ENCODE measurements around the gene ZBBX.
"Not testable (repeated sequence)": the region's sequence is repeated elsewhere in the genome, so short reads cannot be mapped to it uniquely, and the experiment has no call there.

Gene ZBBX, protein sequence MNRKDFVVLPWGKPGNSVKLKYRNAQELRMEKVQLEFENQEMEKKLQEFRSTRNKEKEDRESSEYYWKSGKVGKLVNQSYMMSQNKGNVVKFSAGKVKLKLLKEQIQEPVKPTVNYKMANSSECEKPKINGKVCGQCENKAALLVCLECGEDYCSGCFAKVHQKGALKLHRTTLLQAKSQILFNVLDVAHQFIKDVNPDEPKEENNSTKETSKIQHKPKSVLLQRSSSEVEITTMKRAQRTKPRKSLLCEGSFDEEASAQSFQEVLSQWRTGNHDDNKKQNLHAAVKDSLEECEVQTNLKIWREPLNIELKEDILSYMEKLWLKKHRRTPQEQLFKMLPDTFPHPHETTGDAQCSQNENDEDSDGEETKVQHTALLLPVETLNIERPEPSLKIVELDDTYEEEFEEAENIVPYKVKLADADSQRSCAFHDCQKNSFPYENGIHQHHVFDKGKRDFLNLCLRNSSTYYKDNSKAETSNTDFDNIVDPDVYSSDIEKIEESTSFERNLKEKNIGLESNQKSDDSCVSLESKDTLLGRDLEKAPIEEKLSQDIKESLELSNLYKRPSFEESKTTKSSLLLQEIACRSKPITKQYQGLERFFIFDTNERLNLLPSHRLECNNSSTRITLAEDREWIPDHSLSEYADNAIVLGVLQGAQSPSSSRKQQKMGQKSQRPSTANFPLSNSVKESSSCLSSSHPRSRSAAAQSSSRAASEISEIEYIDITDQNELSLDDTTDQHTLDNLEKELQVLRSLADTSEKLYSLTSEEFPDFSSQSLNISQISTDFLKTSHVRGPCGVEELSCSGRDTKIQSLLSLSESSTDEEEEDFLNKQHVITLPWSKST

DNA sequence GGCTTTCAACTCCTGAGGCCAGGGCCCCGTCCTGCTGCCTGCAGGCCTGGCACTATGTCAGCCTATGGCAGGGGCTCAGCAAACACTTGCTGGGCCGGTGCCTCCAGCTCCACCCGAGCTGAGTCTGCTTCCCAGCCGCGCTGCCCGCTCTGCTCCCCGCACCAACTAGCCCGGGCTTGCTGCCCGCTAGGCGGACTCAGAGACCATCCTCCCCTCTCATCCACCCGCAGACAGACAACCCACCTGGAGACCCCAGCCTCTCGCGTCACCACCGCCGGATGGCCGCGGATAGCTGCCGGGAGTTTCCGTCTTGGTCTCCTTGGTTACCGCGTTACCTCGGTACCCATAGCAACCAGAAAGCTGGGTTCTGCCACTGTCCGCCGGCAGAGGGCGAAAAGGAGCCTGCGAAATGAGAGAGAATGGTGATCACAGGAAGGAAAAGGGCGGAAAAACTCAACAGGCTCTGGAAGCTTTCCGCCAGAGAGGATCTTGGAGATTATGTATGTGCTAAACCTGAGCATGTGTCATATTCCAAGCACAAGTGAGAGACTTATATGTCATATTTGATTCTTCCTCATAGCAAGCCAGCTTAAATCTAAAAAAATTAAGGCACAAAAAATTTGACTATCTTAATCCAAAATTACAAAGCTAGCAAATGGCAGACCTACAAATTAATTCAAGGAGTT lies at the start of gene ZBBX:
Gene ZBBX, minus strand, starts transcription at position 294 of the 686 bp plus-strand sequence. CDS start 7,396 bp downstream, outside the sequence.
- peak; percentile 63 for DNase-seq

DNA sequence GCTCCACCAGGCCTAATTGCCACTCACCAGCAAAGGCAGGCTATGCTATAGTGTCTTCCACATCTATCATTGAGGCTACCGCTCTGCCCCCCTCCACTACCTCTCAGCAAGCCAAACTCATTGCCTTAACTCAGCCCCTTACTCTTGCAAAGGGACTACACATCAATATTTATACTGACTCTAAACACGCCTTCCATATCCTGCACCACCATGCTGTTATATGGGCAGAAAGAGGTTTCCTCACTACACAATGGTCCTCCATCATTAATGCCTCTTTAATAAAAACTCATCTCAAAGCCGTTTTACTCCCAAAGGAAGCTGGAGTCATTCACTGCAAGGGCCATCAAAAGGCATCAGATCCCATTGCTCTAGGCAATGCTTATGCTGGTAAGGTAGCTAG lies 46.9 kb upstream of the ZBBX start:
- DNase-seq = not testable (repeated sequence)

DNA sequence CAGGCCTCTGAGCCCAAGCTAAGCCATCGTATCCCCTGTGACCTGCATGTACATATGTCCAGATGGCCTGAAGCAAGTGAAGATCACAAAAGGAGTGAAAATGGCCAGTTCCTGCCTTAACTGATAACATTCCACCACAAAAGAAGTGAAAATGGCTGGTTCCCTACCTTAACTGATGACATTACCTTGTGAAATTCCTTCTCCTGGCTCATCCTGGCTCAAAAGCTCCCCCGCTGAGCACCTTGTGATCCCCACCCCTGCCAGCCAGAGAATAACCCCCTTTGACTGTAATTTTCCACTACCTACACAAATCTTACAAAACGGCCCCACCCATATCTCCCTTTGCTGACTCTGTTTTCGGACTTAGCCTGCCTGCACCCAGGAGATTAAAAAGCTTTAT lies 42.3 kb upstream of the ZBBX start:
- not testable (repeated sequence) for DNase-seq

DNA sequence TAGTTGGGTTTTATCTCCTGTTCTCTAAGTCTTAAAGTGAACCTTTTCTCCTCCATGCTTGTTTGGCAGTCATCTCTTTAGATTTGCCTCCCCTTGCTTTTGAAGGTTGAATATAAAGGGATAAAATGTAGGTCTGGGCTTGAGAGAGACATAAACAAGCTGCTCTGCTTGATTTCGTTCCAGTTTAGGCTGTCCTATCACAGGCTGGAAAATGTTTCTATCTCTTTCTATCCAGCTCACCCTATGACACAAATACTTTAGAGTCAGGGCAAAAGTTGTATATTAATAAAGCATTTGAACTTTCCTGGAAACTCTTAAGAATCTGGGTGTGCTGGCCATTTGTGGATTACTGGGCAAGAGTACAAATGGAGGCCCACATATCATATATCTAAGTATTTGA lies 29.5 kb upstream of the ZBBX start:
- no peak for DNase-seq

DNA sequence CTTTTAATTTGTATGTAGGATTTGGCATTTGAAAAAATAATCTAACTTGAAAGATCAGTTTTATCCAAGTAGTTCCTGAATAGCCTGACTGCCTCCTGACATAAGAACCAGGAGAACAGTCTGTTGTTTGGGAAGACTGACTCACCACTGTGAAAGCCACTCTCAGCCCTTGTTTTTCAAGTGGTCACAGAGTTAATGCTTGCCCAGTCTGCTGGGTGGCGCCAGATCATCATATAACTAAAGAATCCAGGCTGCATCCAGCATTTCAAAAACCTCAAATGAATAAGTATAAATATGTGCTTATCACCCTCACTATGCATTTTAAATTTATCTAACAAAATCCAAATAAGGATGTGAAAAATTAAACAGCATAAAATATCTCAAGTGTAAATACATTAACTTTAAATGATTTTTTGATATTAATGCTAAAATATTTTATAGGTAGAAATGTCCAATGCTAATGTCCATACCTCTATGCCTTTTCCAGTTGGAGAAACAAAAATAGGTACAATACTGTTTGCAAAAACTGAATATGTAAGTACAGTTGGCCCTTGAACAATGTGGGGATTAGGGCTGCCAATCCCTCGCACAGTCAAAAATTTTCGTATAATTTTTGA lies 26.9 kb upstream of the ZBBX start:
- no peak for DNase-seq

DNA sequence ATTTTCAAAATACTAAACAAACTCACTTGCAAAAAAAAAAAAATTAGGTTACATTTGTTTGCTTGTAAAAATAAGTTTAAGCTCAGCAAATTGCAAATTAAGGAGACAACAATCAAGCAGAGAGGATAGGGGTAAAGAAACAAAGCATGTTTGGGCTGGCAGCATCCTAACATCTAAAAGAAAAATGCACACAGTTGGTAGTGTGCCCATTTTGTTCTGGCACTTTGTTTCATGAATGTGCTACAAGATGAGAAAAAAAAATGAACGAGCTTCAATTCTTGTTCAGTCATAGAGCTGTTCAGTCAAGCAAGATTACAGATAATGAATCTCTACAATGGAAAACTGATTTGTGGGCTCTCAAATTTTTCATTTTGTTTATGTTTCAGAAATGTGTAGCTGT lies 17.7 kb upstream of the ZBBX start:
- no peak for DNase-seq

DNA sequence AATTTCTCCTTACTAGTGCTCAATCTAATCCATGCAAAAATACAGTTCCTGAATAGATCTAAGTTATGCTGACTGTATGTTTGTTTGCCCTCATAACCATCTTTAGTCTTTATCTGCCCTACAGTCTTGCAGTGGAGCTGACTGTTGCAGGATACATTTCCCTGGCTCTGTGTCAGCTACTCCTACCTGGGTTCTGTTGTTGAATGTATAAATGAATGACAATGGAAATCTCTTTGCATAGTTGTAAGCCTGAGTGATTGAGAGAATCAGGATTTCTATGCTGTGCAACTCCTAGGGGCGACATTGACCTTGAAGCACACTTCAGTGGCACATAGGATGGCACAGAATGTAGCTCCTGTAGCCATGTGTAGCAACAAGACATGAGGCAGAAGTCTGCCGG lies 16.0 kb upstream of the ZBBX start:
- DNase-seq = no peak

DNA sequence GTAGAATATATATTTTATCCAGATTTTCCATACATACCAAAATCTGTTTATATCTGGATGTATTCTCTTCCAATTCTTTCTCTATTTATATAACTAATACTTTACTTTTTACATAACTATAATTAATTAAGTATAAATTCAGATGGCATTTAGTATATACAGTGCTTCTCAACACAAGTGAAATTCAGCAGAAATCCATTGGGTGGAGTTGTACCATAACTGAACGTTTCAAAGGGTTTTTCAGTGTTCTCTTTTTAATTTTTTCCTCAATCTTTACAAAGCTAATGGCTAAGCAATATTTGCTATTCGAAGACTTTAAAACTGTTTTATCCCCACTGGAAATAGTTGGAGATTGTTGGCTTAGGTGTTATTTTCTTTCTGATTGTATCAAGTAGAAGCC lies 13.9 kb upstream of the ZBBX start:
- no peak for DNase-seq

DNA sequence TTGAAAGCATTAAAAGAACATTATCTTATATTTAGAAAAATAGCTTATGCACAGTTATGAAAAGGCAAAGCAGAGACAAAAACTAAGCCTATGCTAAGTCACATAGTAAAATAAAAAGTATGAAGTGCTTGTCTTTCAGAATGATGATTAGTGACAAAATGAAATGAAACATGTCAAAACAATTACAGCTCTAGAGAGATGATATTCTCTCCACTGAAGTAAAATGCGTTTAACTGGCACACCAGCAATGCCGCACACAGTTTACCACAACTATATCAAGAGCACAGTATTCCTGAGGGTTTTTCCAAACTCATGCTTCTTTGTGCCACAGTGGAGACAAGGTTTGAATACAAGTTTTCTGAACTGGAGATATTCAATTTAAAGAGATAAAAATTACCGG lies 2.1 kb upstream of the ZBBX start:
- no peak for DNase-seq

DNA sequence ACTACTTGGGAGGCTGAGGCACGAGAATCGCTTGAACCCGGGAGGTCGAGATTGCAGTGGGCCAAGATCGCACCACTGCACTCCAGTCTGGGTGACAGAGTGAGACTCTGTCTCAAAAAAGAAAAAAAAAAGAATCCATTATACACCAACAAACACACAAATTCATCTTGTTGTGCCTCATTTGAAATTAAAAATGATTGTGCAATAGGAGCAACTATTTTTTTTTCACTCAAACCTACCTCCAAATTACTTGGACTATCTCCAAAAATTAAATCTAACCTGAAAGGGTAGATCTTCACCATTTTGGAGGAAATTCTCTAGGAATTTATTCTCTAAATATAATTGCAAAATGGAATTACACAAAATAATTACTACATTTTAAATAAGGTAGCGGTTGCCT lies 4.6 kb downstream of the ZBBX start:
- DNase-seq = no peak

DNA sequence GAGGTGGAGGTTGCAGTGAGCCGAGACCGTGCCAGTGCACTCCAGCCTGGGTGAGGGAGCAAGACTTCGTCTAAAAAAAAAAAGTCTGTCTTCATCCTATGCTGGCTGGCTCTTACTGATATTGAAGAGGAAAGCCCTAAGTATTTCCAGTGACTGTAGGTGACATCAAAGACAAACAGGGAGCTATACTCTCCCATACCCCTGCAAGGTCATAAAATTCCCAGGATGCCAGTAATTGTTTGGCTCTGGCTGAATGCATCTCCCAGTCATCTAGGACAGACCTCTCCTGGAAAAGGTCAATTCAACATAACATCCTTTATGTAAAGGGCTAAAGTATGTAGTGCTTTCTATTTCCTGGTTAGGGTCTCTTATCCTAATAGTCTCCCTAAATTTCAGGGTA lies 8.0 kb downstream of the ZBBX start:
- no peak for DNase-seq

DNA sequence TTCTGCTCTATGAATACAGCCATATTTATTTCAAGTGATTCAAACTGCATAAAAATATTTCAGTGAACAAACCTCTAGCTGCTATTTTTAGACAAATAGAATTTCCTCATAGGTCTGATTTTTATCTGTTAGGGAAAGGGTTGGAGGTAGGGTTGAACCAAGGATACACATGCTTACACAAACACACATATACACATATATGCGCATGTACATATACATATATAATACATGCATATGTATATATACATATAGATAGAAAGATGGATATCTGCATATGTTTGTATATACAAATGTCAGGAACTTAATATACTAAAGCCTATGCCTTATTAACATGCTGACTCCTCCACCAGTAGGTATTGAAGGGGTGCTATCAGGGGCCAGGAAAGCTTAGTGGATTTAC lies 18.1 kb downstream of the ZBBX start:
- no peak for DNase-seq

DNA sequence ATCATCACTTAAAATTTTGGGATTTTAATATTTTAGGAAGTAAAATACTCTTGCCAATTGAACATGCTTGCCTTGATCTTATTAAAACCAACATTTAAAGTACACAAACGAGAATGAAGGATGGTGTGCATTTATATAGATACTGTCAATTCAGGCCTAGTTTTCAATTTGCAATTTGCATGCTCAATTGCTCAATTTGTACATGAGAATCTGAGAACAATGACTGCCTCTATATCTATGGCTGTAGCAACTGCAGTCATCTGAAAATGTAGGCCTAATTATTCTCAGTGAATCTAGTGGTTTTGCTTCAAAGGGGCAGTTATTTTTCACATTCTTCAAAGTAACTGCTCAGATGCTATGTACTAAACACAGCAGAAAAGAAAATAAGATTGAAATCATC lies 18.8 kb downstream of the ZBBX start:
- no peak for DNase-seq

DNA sequence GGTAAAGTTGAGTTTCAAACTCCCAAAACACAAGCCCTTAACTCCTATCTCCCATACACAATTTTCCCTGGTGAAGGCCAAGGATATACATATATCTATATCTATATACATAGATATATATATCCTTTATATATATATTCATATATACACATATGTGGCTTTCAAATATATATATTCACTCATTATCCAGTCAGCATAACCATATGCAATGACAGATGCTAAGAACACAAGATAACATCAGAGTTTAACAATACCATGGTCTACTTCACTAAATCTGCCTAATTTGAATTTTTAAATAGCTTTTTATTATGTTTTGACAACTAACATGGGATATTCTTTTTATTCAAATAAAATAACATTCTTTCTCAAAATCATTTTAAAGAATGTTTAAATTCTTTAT lies 24.7 kb downstream of the ZBBX start:
- no peak for DNase-seq

DNA sequence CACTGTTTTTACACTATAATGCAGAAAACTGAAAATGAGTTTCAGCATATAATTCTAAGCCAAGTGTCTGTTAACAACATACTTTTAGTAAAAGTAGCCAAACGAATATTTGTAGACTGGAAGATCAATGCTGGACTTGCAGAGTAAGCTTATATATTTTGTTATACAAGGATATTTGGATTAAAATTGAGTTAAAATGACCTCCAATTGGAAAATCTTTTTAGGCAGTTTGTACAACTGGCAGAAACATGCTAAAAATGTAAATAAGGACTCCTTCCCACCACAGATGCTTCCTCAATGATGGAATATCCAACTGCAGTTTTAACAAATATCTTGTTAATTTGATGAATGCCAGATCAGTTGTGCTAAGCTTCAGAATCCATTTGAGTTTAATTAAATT lies 25.3 kb downstream of the ZBBX start:
- DNase-seq = no peak

DNA sequence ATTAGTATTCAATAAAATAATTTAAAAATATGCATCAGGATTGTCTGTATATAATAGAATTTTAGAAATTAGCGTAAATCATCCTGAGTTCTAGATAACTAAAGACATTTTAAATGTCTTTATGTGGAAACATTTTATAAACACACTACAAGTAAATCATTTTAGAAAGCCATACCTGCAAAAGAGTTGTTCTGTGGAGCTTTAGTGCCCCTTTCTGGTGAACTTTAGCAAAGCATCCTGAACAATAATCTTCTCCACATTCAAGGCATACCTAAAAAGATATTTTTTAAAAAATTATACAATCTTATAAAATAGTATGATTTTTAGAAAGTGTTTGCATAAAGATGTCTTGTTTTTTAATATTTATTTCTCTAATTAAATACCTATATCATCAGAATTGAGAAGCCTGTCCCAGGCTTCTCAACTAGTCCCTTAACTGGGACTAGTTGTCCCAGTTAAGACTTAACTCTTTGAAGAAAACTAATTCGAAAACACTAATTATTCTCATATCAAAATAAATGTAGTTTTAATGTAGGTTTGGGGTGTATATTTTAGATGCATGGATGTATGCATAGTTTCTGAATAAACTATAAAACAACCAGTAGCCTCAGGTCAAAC lies 29.7 kb downstream of the ZBBX start:
- DNase-seq = no peak

DNA sequence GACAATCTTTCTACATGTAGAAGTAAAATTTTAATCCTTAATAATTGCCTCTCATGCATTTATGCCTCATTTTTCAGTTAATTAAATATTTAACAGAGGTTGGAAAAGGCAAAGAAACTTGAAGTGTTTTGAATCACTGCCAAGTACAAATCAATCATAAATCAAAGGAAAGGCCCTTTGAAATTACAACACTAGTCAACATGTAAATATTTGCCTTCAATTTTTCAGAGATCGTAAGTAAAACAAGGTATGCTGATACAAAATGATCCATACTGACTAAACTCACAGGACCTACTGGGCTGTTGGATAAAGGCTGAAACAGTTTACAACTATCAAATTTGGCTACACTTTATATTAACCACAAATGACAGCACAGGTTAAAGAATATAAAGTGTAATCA lies 33.9 kb downstream of the ZBBX start:
- DNase-seq = no peak

DNA sequence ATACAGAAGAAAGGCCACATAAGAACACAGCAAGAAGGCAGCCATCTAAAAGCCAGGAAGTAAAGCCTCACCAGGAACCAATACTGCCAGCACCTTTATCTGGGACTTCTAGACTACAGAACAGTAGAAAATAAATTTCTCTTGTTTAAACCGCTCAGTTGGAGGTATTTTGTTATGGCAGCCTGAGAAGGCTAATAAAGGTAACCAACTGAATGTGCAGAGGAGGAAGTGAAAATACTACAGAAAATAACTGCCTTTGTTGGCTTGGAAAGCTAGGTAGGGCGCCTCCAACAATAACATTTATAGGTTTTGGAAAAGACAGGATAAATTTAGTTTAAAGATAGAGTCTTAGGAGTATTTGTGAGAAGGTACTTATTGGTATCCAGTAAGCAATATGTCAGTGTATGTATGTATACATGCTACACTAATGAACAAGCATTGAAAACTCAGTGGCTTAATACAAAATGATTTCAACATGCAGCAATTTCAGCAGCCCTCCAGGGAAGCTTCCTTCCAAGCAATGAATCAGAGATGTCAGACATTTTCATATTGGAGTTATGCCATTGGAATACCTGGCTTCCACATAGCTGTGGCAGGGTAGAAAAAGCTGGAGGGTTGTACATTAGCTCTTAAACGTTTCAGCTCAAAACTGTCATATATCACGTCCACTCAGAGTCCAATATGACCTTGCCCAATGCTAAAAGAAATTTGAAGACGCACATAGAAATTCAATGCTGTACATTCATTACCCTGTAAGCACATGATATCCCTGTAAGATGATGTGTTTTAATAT lies 48.9 kb downstream of the ZBBX start:
- no peak for DNase-seq

DNA sequence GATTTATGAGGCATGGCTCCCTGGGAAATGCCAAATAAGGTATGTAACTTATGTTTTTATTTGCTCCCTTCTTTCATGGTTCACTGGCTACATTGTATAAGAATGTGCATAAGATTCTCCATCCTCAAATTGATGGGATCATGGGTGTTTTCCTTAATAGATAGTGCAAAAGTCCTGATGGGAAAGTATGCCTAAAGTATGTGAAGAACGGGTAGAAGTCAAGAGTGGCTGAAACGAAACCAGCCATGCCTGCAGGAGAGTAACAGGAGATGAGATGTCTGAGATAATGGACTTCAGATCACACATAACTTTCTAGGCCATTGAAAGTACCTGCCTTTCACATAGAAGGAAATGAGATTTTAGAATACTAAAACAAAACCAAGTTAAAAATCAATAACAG lies 56.5 kb downstream of the ZBBX start:
- DNase-seq = no peak

DNA sequence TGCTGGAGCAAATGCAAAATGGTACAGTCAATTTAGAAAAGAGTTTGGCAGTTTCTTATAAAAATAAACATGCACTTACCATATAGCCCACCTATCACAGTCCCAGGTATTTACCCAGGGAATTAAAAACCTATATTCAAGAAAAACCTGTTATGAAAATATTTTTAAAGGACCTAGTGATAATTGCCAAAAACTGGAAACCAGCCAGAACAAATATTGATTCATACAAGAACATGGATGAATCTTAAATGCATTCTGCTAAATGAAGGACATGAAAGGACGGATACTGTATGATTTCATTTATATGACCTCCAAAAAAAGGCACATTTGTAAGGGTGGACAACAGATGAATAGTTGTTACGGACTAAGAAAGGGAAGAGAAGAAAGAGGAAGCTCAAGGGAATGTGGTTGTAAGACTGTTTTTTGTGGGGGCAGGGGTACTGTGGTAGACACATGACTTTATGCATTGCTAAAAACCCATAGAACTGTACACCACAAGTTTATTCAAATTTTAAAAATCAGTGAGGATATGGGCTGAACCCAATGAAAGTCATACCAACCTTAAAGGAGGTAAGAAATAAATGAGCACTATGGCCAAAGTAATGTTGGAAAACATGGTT lies 61.0 kb downstream of the ZBBX start:
- no peak for DNase-seq

DNA sequence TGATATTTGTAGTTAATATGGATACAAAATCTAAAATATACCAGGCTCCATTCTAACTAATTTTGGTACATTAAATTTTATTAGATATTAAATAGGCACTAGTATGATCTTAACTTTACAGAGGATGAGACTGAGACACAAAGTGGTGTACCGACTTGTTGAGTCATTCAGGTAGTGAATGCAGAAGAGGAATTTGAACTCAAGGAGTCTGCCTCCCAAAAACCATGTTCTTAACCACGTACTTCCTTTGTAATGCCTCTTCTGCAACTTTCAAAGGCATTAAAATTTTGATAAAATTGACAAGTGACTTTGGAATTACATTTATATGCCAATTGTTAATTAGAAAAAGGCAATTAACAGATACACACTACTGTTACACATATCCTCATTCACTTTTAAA lies 61.8 kb downstream of the ZBBX start:
- DNase-seq = no peak

DNA sequence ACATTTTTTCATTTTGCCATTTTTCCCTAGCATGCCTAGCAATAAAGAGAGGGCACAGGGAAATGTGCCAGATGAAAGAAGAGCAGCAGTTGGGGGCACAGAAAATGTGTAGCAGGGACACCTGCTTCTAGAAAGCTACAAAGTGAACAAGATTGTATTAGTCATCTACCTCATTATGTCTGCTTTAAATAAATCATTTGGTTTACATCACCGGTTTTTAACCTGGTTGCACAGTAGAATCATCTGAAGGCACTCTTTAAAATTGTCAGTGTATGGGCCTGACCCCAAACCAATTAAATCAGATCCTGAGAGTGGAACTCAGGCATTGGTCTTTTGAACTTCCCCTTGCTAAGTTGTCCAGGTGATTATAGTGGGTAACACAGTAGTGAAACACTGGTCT lies 73.8 kb downstream of the ZBBX start:
- no peak for DNase-seq

Measured in NCI-H187 treated with DMSO at 0.1 percent for 48 hours (cell line).